ENCODE data around the gene TRIP13.
"Not testable (repeated sequence)": the region's sequence is repeated elsewhere in the genome, so short reads cannot be mapped to it uniquely, and the experiment has no call there.

DNA sequence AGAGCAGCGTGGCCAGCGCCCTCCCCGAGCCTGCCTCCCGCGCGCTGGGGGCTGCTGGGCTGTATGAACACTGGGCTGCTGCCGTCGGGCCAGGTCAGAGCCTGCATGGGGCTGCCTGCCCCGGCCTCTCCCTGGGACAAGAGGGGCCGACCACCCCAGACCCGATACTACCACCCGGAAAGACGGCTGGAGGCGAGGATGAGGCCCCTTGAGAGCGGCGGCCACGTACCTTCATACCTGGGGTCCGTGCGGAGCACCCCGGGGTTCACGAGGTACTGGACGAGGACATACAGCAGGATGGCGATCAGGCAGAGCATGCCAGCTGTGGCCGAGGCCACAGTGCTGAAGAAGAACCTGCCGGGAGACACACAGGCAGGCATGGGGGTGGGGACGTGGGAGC lies 49.3 kb upstream of the TRIP13 start:
- not testable (repeated sequence) for TF ChIP-seq ZFP3, RARB, ZNF70 (CRISPR knock-in tag; IDR thresholded peaks at IDR 0.05)
